Lower leg skin (tissue), 4 donors: ENCODE measurements around the gene SLC38A11. TPM values are rescaled to one million over a fixed set of nuclear protein-coding genes. Genes with fewer than 3 reads are reported as not detected.

Experiments
- DNase-seq, 2 donors: peaks; one replicate each; pipeline ENCODE4 v3.0.0-alpha.2; 2019; ENCODE audit warnings: low spot score in 2 of 2
- H3K4me3 ChIP-seq: fragments of 200-600 bp; sonication (generic); 2 replicates; pipeline ENCODE4 v1.5.1; 2017; ENCODE audit warnings: mild to moderate bottlenecking, low read depth; ENCODE audit not compliant: poor library complexity, severe bottlenecking
- POLR2A ChIP-seq, 2 donors: fragments of 450-650 bp; IDR thresholded peaks; one replicate each; pipeline ENCODE4 v1.6.1; 2016 to 2017; ENCODE audit warnings: antibody characterized with exemption in 2 of 2, mild to moderate bottlenecking in 1 of 2, moderate library complexity in 1 of 2
- WGBS, 2 donors: methylation state at CpG; one replicate each; pipeline ENCODE4 v1.1.5; 2018; 5-methylcytosine and 5-hydroxymethylcytosine counted together
- intact Hi-C: fragments of 100-400 bp; cut with DNase I; formaldehyde crosslinking; loops from one replicate; pipeline ENCODE4 v1.15.0; 2023; ENCODE audit warnings: low total_unique reads
- total RNA-seq, 4 donors: library from RNA; depleted of rRNA; stranded (reverse); fragments of >200 nt; gene quantifications; one replicate each; pipeline ENCODE4 v1.1.0, GENCODE V29; 2016
- TF ChIP-seq, protein P1 (sequence below), 3 donors: fragments of 450-650 bp; IDR thresholded peaks; one replicate each; pipeline ENCODE4 v1.5.1; 2016; ENCODE audit warnings: antibody characterized with exemption in 3 of 3, mild to moderate bottlenecking in 3 of 3, moderate library complexity in 2 of 3

Gene SLC38A11
- total RNA-seq, 4 donors from 2014 or later = 0.32 to 2.9 (median 0.52) TPM; not detected in 1

DNA sequence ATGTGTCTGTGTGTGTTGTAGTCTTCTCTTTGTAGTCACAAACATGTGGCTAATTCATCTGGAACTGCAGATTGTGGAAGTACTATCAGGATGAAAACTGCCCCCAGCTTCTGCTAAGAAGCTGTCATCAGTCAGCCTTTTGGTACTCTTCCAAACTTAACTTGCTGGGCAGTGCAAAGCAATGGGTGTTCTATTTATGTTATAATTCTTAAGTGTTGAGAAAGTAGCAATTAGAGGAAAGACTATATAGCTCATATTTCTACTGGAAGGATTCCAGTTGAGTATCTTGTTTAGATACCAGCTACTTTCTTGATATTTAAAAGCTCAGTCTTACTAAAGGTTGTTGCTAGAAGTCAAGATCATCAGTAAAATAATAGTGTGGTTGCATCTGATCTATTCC is 52.1 kb downstream of the SLC38A11 start:
- intact Hi-C loops = no loop called here
- H3K4me3 ChIP-seq = no peak overlapping the region
- DNase-seq = no peak
- TF ChIP-seq POLR2A (IDR thresholded peaks at IDR 0.05) = no peak
- TF ChIP-seq, protein P1, sequence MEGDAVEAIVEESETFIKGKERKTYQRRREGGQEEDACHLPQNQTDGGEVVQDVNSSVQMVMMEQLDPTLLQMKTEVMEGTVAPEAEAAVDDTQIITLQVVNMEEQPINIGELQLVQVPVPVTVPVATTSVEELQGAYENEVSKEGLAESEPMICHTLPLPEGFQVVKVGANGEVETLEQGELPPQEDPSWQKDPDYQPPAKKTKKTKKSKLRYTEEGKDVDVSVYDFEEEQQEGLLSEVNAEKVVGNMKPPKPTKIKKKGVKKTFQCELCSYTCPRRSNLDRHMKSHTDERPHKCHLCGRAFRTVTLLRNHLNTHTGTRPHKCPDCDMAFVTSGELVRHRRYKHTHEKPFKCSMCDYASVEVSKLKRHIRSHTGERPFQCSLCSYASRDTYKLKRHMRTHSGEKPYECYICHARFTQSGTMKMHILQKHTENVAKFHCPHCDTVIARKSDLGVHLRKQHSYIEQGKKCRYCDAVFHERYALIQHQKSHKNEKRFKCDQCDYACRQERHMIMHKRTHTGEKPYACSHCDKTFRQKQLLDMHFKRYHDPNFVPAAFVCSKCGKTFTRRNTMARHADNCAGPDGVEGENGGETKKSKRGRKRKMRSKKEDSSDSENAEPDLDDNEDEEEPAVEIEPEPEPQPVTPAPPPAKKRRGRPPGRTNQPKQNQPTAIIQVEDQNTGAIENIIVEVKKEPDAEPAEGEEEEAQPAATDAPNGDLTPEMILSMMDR (IDR thresholded peaks at IDR 0.05) = no peak

DNA sequence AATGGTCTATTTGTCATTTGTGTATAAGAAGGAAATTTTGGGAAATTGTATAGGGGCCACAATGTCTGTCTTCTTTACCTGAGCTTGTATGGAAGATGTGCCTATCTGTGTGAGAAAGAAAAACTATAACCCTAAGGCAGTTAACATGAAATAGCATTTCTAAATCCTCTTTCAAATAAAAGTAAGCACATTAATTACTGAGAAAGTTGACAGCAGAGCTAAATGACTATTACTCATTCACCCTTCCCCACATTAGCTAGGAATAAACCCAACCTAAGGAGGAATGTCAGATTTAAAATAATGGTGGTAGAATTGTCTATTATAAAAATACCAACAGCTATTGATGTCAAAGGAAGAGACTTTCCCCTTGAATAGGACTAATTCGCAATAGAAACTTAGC is 56.2 kb downstream of the SLC38A11 start:
- no peak for TF ChIP-seq POLR2A (IDR thresholded peaks at IDR 0.05)
- TF ChIP-seq, protein P1 (IDR thresholded peaks at IDR 0.05) = no peak
- intact Hi-C loops = no loop called here
- H3K4me3 ChIP-seq = no peak overlapping the region
- WGBS, 2 donors = 90 to 96% methylated on average over 1 of the region's 1 CpG
- no peak for DNase-seq

DNA sequence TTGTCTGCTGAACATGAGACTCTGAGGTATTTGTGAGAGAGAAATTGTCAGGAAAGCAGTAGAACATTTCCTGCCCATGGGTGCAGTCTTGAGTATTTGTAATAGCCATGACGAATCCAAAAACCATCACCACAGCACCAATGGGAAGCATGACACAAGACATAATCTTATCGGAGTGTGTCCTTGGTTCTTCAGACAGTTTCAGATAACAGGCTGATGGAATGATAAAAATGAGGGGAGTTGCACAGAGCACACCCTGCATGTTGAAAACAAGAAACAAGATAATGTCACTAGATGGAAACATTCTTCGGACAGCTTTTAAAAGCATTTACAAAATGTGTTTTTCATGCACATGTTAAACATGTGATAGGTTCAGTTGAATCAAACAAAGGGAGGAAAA is 56.9 kb downstream of the SLC38A11 start:
- no peak overlapping the region for H3K4me3 ChIP-seq
- WGBS, 2 donors = 43 to 47% methylated on average over 3 of the region's 3 CpGs
- TF ChIP-seq, protein P1 (IDR thresholded peaks at IDR 0.05) = no peak
- DNase-seq = no peak
- intact Hi-C loops = no loop called here

DNA sequence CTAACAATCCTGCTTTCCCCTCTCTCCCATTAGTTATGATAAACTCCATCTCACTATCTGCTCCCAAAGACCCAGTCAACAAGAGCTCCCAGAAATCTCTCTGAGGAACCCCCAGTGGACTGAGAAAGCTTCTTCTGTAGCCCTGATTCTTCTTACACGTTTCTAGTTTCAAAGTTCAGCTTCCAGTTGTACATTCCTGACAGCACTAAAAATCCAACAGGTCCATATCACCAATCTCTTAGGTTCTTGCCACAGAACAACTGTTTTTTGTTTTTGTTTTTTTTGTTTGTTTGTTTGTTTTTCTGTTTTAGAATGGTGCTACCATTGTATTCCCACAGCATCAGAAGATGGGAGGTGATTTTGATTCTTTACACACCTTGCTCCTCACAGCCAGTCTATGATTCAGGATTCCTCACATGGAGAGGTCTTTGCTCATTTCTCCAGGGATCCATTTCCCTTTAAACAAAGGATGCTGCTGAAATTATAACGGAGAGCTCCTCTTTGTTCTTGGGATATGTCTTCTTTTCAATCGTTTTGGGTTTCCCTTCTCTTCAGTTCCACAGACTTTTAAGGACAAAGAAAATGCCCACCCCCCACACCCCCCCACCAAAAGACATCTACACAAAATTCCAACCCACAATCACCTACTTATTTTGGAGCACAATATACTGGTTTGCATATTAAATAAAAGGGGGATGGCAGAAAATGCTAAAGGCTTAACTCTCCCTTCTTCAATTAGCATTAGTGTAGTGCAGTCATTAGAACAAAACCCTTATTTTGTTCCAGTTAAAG is 57.7 kb downstream of the SLC38A11 start:
- DNase-seq = no peak
- TF ChIP-seq, protein P1 (IDR thresholded peaks at IDR 0.05) = no peak
- TF ChIP-seq POLR2A (IDR thresholded peaks at IDR 0.05) = no peak
- no peak overlapping the region for H3K4me3 ChIP-seq
- 76 to 78% methylated on average over 3 of the region's 3 CpGs for WGBS, 2 donors
- intact Hi-C loops = no loop called here

DNA sequence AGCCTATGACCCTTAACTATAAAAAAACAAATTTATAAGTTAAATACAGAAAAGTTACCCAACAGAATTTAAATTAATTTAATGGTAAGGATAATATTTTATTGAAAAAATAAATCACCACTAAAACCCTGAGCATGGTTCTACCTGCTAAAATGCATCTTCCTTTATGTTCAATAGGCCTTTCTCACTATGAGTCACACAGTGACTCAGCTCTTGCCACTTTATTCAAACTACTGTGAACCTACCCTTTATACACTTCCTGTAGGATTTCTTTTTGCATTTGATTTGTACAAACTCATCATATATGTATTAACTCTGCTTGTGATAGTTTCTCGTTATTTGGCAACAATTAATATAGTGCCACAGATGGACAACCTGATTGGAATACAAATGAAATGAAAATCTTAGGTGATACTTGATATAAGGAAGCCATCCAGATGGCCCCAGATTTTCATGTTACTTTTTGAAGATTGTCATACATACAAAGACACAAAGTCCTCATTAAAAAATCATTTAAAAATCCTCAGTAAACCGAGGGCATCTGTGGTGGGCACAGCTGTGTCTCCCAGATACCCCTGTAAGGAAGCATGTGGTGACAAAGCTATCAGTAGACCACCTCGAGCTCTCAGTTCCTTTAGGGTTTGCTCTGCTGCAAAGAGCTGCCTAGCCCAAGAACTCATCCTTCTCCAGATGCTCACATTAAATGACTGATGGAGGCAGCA is 58.5 kb downstream of the SLC38A11 start:
- 35 to 65% methylated on average over 3 of the region's 3 CpGs for whole genome bisulfite sequencing, 2 donors
- intact Hi-C loops = no loop called here
- no peak overlapping the region for H3K4me3 ChIP-seq
- TF ChIP-seq, protein P1 (IDR thresholded peaks at IDR 0.05) = no peak
- no peak for TF ChIP-seq POLR2A (IDR thresholded peaks at IDR 0.05)
- no peak for DNase-seq
